Measurements from ENCODE around the gene MAGI3. TPM values are rescaled to one million over a fixed set of nuclear protein-coding genes. Genes with fewer than 3 reads are reported as not detected.
A peak's percentile ranks its signal among the peaks of the same experiment; 100 is the strongest.

MAGI3 gene
- total RNA-seq, 4 donors from 2014 or later = 94.3 to 180 (median 134) TPM

DNA sequence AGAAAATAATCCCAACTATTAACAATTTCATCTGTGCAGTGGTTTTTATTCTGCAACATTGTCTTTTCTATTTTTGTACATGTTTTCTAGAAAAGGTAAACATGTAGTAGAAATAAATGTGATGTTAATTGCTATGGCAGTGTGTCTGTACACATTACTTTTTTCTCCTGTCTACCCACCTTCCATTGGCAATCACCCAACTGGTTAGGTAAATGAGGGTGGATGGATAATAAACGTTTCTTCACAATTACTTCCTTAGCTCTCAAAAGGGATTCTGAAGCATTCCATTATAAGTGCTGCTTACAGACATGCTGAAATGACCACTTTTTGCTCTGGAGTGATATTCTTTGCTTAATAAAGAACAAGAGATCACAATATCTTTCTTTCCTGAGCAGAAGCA, 61.4 kb downstream of the MAGI3 start:
- Histone ChIP-seq H3K9me3 (no peaks in the 10 kb centered on the region), H3K4me1 (peaks cover 0 to 35% (median 19%) of the 10 kb centered on the region in 4 donors), H3K27me3 (no peaks in the 10 kb centered on the region), H3K4me3 (no peak overlapping the region), H3K27ac (peak overlapping the region in 2 of 4 donors; percentile 19 to 31), H3K36me3 (no peaks in the 10 kb centered on the region)
- in situ Hi-C loops (cut with MboI; ENCODE audit: low pct_ligation_motif_present in 1 of 4, low pct_unique_long_range_greater_than_20kb in 1 of 4, low sequenced_read_pairs in 3 of 4) (no loop called here), intact Hi-C loops (cut with DNase I; ENCODE audit: low total_unique reads) (no loop called here)
- WGBS, 2 donors (ENCODE audit: low coverage in 1 of 2) = 9 to 20% methylated on average over 1 of the region's 1 CpG
- TF ChIP-seq POLR2AphosphoS5 (IDR thresholded peaks at IDR 0.05) (no peak), POLR2A (IDR thresholded peaks at IDR 0.05) (no peak), EP300 (IDR thresholded peaks at IDR 0.05; ENCODE audit: low read depth) (no peak)
- TF ChIP-seq, protein P1, sequence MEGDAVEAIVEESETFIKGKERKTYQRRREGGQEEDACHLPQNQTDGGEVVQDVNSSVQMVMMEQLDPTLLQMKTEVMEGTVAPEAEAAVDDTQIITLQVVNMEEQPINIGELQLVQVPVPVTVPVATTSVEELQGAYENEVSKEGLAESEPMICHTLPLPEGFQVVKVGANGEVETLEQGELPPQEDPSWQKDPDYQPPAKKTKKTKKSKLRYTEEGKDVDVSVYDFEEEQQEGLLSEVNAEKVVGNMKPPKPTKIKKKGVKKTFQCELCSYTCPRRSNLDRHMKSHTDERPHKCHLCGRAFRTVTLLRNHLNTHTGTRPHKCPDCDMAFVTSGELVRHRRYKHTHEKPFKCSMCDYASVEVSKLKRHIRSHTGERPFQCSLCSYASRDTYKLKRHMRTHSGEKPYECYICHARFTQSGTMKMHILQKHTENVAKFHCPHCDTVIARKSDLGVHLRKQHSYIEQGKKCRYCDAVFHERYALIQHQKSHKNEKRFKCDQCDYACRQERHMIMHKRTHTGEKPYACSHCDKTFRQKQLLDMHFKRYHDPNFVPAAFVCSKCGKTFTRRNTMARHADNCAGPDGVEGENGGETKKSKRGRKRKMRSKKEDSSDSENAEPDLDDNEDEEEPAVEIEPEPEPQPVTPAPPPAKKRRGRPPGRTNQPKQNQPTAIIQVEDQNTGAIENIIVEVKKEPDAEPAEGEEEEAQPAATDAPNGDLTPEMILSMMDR (IDR thresholded peaks at IDR 0.05) = no peak
- DNase-seq = no peak

DNA sequence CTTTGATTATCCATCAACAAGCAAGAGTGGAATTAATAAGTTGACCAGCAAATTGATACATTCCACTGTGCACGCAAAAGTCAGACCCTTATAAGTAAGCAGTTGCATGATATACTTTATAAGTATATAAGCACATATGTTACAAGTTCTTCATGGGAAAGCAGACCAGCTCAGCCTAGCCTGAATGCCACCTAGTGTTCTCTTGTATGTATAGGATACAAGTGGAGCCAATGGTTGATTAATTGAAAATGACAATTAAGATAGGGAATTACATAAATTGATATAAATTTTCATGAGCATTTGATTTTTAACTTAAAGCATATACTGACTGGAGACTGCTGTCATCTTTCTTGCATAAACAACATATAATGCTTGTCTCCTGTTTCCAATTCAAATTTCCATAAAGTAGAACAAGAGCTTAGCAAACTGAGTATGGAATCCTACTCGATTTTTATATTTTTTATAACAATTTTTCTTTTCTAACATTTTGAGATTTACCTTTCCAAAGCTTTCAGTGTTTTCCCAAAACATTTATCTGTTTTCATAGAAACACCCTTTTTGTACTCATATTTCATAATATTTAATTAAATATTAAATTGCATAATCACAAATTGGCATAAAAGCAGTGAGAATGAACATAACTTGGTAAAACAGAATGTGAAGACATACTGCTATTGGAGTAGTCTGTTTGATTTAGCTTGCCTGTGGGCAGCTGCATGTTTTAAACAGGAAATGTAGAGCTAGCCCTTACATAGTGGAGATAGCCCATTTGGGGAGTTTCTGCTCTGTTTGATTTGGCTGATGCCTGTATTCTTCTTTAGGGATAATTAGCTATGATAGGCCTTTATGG, 62.8 kb downstream of the MAGI3 start:
- Histone ChIP-seq H3K9me3 (no peaks in the 10 kb centered on the region), H3K36me3 (no peaks in the 10 kb centered on the region), H3K27ac (peak overlapping the region in 3 of 4 donors; percentile 7 to 31 (median 7)), H3K4me1 (peaks cover 0 to 40% (median 19%) of the 10 kb centered on the region in 4 donors), H3K4me3 (no peak overlapping the region), H3K27me3 (no peaks in the 10 kb centered on the region)
- in situ Hi-C loops (cut with MboI; ENCODE audit: low pct_ligation_motif_present in 1 of 4, low pct_unique_long_range_greater_than_20kb in 1 of 4, low sequenced_read_pairs in 3 of 4) = no loop called here
- peak; percentile 14 for DNase-seq
- 23 to 45% methylated on average over 2 of the region's 2 CpGs for WGBS, 2 donors (ENCODE audit: low coverage in 1 of 2)
- TF ChIP-seq EP300 (IDR thresholded peaks at IDR 0.05; ENCODE audit: low read depth) = no peak
- TF ChIP-seq, protein P1 (IDR thresholded peaks at IDR 0.05) = peak; percentile 34 to 45 (median 36)
- TF ChIP-seq POLR2AphosphoS5 (IDR thresholded peaks at IDR 0.05) = no peak
- TF ChIP-seq POLR2A (IDR thresholded peaks at IDR 0.05) = no peak
- intact Hi-C loops (cut with DNase I; ENCODE audit: low total_unique reads) = no loop called here

DNA sequence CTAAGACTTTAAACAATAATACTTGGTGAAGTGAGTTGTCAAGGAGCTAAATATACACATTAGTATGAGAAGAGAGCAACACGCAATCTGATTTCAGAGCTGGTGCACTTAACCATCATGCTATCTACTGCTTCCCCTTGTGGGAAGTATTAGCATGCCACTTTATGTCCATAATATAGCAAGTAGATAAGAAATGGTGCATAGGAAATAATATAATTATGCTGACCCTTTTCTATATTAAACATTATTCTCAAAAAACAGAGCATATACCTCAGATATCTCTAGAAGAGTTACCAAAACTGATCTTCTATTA, 63.4 kb downstream of the MAGI3 start:
- Histone ChIP-seq H3K27me3 (no peaks in the 10 kb centered on the region), H3K4me3 (no peak overlapping the region), H3K27ac (peak overlapping the region in 1 of 4 donors; percentile 7), H3K36me3 (no peaks in the 10 kb centered on the region), H3K4me1 (peaks cover 0 to 42% (median 19%) of the 10 kb centered on the region in 4 donors), H3K9me3 (no peaks in the 10 kb centered on the region)
- 80 to 81% methylated on average over 1 of the region's 1 CpG for WGBS, 2 donors (ENCODE audit: low coverage in 1 of 2)
- TF ChIP-seq POLR2A (IDR thresholded peaks at IDR 0.05) = no peak
- TF ChIP-seq, protein P1 (IDR thresholded peaks at IDR 0.05) = peak in 1 of 5 experiments; percentile 10
- DNase-seq = no peak
- intact Hi-C loops (cut with DNase I; ENCODE audit: low total_unique reads) = no loop called here
- in situ Hi-C loops (cut with MboI; ENCODE audit: low pct_ligation_motif_present in 1 of 4, low pct_unique_long_range_greater_than_20kb in 1 of 4, low sequenced_read_pairs in 3 of 4) = no loop called here

DNA sequence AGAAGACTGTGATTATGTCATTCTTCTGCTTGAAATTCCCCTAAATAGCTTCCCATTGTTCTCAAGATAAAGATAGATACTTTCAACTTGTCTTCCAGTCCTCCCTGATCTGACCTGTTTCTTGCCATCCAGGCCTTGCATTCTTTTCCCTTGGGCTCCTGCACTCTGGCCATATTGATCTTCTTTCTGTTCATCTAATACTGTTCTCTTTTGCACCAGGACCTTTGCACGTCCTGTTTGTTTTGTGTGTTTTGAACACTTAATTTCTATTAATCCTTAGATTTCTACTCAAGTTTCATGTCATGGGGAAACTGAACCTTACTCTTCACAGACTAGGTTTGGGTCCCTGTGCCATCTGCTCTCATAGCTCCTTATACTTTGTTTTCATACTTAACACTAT, 65.1 kb downstream of the MAGI3 start:
- Histone ChIP-seq H3K4me1 (peaks cover 0 to 42% (median 19%) of the 10 kb centered on the region in 4 donors), H3K27me3 (no peaks in the 10 kb centered on the region), H3K4me3 (no peak overlapping the region), H3K36me3 (no peaks in the 10 kb centered on the region), H3K9me3 (no peaks in the 10 kb centered on the region), H3K27ac (no peak overlapping the region)
- TF ChIP-seq, protein P1 (IDR thresholded peaks at IDR 0.05) = no peak
- TF ChIP-seq POLR2A (IDR thresholded peaks at IDR 0.05) (no peak), POLR2AphosphoS5 (IDR thresholded peaks at IDR 0.05) (no peak), EP300 (IDR thresholded peaks at IDR 0.05; ENCODE audit: low read depth) (no peak)
- WGBS, 2 donors (ENCODE audit: low coverage in 1 of 2) = 91 to 97% methylated on average over 1 of the region's 1 CpG
- in situ Hi-C loops (cut with MboI; ENCODE audit: low pct_ligation_motif_present in 1 of 4, low pct_unique_long_range_greater_than_20kb in 1 of 4, low sequenced_read_pairs in 3 of 4) (no loop called here), intact Hi-C loops (cut with DNase I; ENCODE audit: low total_unique reads) (no loop called here)
- DNase-seq = no peak
